ENCODE results near the gene TRPV4. TPM values are rescaled to one million over a fixed set of nuclear protein-coding genes. Genes with fewer than 3 reads are reported as not detected.

TRPV4 gene
- total RNA-seq, 1 experiment from 2014 or later, result 2.4 TPM

DNA sequence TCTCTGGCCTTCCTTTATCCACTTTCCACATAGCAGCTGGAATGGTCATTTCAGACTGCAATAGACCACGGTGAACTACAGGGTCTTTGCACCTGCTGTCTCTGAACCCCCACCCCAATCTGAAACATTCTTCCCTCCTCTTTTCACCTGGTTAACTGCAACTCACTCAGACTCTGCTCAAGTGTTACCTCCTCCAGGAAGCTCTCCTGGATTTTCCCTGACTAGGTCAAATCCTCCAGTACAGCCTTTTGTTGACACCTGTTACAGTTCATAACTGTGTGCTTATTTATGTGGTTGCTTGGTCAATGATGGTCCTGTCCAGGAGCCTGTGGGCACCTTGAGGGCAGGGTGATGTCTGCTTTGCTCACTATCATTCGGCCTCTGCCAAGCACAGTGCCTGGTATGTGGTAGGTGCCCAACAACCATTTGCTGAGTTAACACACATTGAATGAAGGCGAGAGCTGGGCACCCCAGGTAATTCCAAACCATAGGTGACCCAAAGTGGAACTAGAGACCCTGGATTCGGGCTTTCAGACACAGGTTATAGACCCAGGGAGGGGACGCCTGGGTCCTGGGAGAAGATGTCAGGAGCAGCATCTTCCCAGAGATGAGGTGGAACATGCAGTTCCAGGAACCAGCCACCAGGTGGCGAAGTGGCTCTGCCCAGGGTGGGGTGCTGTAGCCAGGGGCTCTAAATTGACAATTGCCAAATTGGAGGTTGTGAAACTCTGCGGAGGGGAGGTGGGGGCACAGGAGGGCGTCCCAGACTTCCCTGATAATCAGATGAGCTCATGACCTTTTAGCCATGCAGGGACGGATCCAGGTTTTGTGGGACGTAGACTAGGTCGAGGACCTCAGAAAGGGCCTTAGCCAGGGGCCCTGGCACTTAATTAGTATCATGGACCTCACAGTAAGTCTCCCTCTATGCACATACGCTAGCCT lies 28.1 kb downstream of the TRPV4 start:
- Histone ChIP-seq H3K4me2 (ENCODE audit: low read length) (no peak overlapping the region), H3K79me2 (ENCODE audit: low read length) (no peaks in the 10 kb centered on the region), H2AFZ (ENCODE audit: low read length) (no peak overlapping the region), H3K9ac (ENCODE audit: low read length) (no peak overlapping the region), H4K20me1 (ENCODE audit: low read length) (no peaks in the 10 kb centered on the region), H3K27me3 (ENCODE audit: low read length) (no peaks in the 10 kb centered on the region), H3K4me1 (ENCODE audit: insufficient read depth, low read length) (no peaks in the 10 kb centered on the region), H3F3A (ENCODE audit: low read length, unreplicated experiment) (no peaks in the 10 kb centered on the region), H3K4me3 (ENCODE audit: low read length) (no peak overlapping the region), H3K9me3 (ENCODE audit: low read length) (no peaks in the 10 kb centered on the region), H3K36me3 (ENCODE audit: low read depth, low read length) (no peaks in the 10 kb centered on the region), H3K9me2 (replicated peaks; ENCODE audit: low read length) (no peaks in the 10 kb centered on the region), H3K27ac (ENCODE audit: low read length) (no peak overlapping the region)
- no peak for TF ChIP-seq EZH2 (IDR thresholded peaks at IDR 0.05; ENCODE audit: low read length, unreplicated experiment)
- TF ChIP-seq, protein P1, sequence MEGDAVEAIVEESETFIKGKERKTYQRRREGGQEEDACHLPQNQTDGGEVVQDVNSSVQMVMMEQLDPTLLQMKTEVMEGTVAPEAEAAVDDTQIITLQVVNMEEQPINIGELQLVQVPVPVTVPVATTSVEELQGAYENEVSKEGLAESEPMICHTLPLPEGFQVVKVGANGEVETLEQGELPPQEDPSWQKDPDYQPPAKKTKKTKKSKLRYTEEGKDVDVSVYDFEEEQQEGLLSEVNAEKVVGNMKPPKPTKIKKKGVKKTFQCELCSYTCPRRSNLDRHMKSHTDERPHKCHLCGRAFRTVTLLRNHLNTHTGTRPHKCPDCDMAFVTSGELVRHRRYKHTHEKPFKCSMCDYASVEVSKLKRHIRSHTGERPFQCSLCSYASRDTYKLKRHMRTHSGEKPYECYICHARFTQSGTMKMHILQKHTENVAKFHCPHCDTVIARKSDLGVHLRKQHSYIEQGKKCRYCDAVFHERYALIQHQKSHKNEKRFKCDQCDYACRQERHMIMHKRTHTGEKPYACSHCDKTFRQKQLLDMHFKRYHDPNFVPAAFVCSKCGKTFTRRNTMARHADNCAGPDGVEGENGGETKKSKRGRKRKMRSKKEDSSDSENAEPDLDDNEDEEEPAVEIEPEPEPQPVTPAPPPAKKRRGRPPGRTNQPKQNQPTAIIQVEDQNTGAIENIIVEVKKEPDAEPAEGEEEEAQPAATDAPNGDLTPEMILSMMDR (conservative IDR thresholded peaks at IDR 0.05; ENCODE audit: low read depth, low read length), result peak; percentile 99
- no peak for TF ChIP-seq EZH2phosphoT487 (IDR thresholded peaks at IDR 0.05; ENCODE audit: borderline replicate concordance, low read length)
- intact Hi-C loops (cut with micrococcal nuclease), result loop anchor here (1.0 kb wide), 2 partner anchors 40 to 75 kb away; partner anchors contain the start of gene GLTP
- BruUV-seq (replicated peaks), result no TSS peak
- DNase-seq (peak; percentile 86), ATAC-seq (peak; percentile 95)
- CTCF ChIA-PET, result interaction anchor here (0.7 to 1.2 kb wide), 3 partner anchors 40 to 66 kb away, joined by 5 to 12 read pairs (median 6); no protein-coding TSS in a partner anchor
- POLR2A ChIA-PET (ENCODE audit: unreplicated experiment), result no interaction called here

DNA sequence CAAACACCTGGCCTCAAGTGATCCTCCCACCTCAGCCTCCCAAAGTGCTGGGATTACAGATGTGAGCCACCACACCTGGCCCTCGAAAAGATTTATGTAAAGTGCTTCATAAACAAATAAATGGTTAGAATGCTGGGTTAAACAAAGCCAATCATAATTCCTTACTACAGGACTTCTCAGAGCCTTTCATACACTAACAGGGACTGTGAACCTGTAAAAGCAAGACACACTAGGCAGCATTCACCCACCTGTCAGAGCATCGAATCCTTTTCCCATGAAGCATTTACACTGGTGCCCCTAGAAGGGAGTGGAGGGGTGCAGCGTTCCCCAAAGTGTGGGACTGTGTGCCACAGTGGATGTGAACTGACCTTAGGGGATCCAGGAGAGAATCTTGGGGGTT lies 29.5 kb downstream of the TRPV4 start:
- H3K79me2 ChIP-seq (ENCODE audit: low read length), result no peaks in the 10 kb centered on the region
- no peaks in the 10 kb centered on the region for H3K9me3 ChIP-seq (ENCODE audit: low read length)
- no peak for TF ChIP-seq EZH2 (IDR thresholded peaks at IDR 0.05; ENCODE audit: low read length, unreplicated experiment)
- TF ChIP-seq, protein P1 (conservative IDR thresholded peaks at IDR 0.05; ENCODE audit: low read depth, low read length), result no peak
- TF ChIP-seq EZH2phosphoT487 (IDR thresholded peaks at IDR 0.05; ENCODE audit: borderline replicate concordance, low read length), result no peak
- H3K36me3 ChIP-seq (ENCODE audit: low read depth, low read length), result no peaks in the 10 kb centered on the region
- intact Hi-C loops (cut with micrococcal nuclease), result no loop called here
- DNase-seq (no peak), ATAC-seq (no peak)
- no peak overlapping the region for H3K4me2 ChIP-seq (ENCODE audit: low read length)
- ChIA-PET CTCF (interaction anchor here (1.2 kb wide), 1 partner anchor 42 kb away, joined by 6 read pairs; no protein-coding TSS in a partner anchor), POLR2A (ENCODE audit: unreplicated experiment) (interaction anchor here (0.6 kb wide), 1 partner anchor 11 kb away, joined by 4 read pairs; no protein-coding TSS in a partner anchor)
- BruUV-seq (replicated peaks), result no TSS peak
- H4K20me1 ChIP-seq (ENCODE audit: low read length), result no peaks in the 10 kb centered on the region
- H3K27me3 ChIP-seq (ENCODE audit: low read length), result no peaks in the 10 kb centered on the region
- no peak overlapping the region for H3K27ac ChIP-seq (ENCODE audit: low read length)
- no peak overlapping the region for H3K9ac ChIP-seq (ENCODE audit: low read length)
- H3K4me1 ChIP-seq (ENCODE audit: insufficient read depth, low read length), result no peaks in the 10 kb centered on the region
- H3K9me2 ChIP-seq (replicated peaks; ENCODE audit: low read length), result no peaks in the 10 kb centered on the region
- H3F3A ChIP-seq (ENCODE audit: low read length, unreplicated experiment), result no peaks in the 10 kb centered on the region
- no peak overlapping the region for H2AFZ ChIP-seq (ENCODE audit: low read length)
- H3K4me3 ChIP-seq (ENCODE audit: low read length), result no peak overlapping the region

DNA sequence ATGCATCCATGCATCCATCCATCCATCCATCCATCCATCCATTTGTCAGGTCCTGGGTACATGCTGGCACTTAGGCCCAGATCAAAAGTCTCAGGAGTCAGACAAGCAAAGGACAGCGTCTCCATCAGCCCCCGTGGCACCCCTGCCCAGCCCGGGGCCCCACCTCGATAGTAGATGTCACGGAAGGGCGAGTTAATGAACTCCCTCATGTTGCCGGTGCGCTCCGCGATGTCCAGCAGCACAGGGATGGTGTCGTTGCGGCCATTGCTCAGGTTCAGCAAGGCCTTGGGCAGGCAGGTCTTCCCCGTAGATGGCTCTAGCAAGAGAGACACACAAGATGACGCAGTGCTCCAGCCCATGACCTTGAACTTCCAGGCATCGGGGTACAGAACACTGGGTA lies 30.4 kb downstream of the TRPV4 start:
- Histone ChIP-seq H3K79me2 (ENCODE audit: low read length) (no peaks in the 10 kb centered on the region), H3K4me2 (ENCODE audit: low read length) (no peak overlapping the region), H3K4me1 (ENCODE audit: insufficient read depth, low read length) (no peaks in the 10 kb centered on the region), H3K27me3 (ENCODE audit: low read length) (no peaks in the 10 kb centered on the region), H4K20me1 (ENCODE audit: low read length) (no peaks in the 10 kb centered on the region), H3K9ac (ENCODE audit: low read length) (no peak overlapping the region), H2AFZ (ENCODE audit: low read length) (no peak overlapping the region), H3K27ac (ENCODE audit: low read length) (no peak overlapping the region), H3F3A (ENCODE audit: low read length, unreplicated experiment) (no peaks in the 10 kb centered on the region), H3K9me3 (ENCODE audit: low read length) (no peaks in the 10 kb centered on the region), H3K36me3 (ENCODE audit: low read depth, low read length) (no peaks in the 10 kb centered on the region), H3K4me3 (ENCODE audit: low read length) (no peak overlapping the region), H3K9me2 (replicated peaks; ENCODE audit: low read length) (no peaks in the 10 kb centered on the region)
- BruUV-seq (replicated peaks), result no TSS peak
- ChIA-PET CTCF (no interaction called here), POLR2A (ENCODE audit: unreplicated experiment) (no interaction called here)
- intact Hi-C loops (cut with micrococcal nuclease), result no loop called here
- DNase-seq, result no peak
- no peak for ATAC-seq
- TF ChIP-seq, protein P1 (conservative IDR thresholded peaks at IDR 0.05; ENCODE audit: low read depth, low read length), result no peak
- TF ChIP-seq EZH2phosphoT487 (IDR thresholded peaks at IDR 0.05; ENCODE audit: borderline replicate concordance, low read length) (no peak), EZH2 (IDR thresholded peaks at IDR 0.05; ENCODE audit: low read length, unreplicated experiment) (no peak)

All from PC-3 (cell line).